ENCODE results near the gene DDX3X.

- TF ChIP-seq ZZZ3 (IDR thresholded peaks at IDR 0.05; ENCODE audit: control insufficient read depth, insufficient read length, low read depth), result no peak
- no peak for TF ChIP-seq MAX (IDR thresholded peaks at IDR 0.05; ENCODE audit: low read depth, low read length)
- no peak for TF ChIP-seq TARDBP (IDR thresholded peaks at IDR 0.05; ENCODE audit: borderline replicate concordance)
- TF ChIP-seq POLR2A (IDR thresholded peaks at IDR 0.05; ENCODE audit: low read depth, low read length), result no peak
- TF ChIP-seq ZNF24 (IDR thresholded peaks at IDR 0.05), result no peak
- TF ChIP-seq SREBF1 (IDR thresholded peaks at IDR 0.05; ENCODE audit: low read length), result no peak
- TF ChIP-seq HDAC2 (IDR thresholded peaks at IDR 0.05), result no peak
- no peak for TF ChIP-seq BCL3 (IDR thresholded peaks at IDR 0.05; ENCODE audit: borderline replicate concordance, insufficient read depth, low read depth, low read length, poor library complexity, severe bottlenecking)
- TF ChIP-seq JUNB (IDR thresholded peaks at IDR 0.05), result no peak
- no peak for TF ChIP-seq EP300 (IDR thresholded peaks at IDR 0.05; ENCODE audit: borderline replicate concordance in 1 of 2, control insufficient read depth in 1 of 2, low read depth in 2 of 2, low read length in 2 of 2)
- no peak for TF ChIP-seq RAD21 (IDR thresholded peaks at IDR 0.05; ENCODE audit: insufficient read depth, low read depth, low read length)
- TF ChIP-seq BRCA1 (IDR thresholded peaks at IDR 0.05; ENCODE audit: low read depth, low read length), result no peak
- TF ChIP-seq CTCF (IDR thresholded peaks at IDR 0.05 in 2 of 3, conservative IDR thresholded peaks at IDR 0.05 in 1 of 3; ENCODE audit: control insufficient read depth in 2 of 3, extremely low read depth in 1 of 3, insufficient read depth in 1 of 3, low read depth in 3 of 3, low read length in 3 of 3), result no peak
- TF ChIP-seq ZBTB33 (IDR thresholded peaks at IDR 0.05), result no peak
Observed at GRCh38 chrX:41302370-41302769, 31.6 kb upstream of the DDX3X start.

All from GM12878 (cell line).